HepG2 (cell line): ENCODE data around the gene TNC. TPM values are rescaled to one million over a fixed set of nuclear protein-coding genes. Genes with fewer than 3 reads are reported as not detected.

Experiments
- ATAC-seq: fragments of 200-7000 bp; cut with Tn5 transposase; 3 replicates; pipeline ENCODE4 v1.9.1; 2020; ENCODE audit warnings: mild to moderate bottlenecking, moderate library complexity
- BruUV-seq: library from RNA; stranded (reverse); fragments of 400-500 nt; replicated peaks from 2 replicates; lab custom pipeline; 2021; lab: Mats Ljungman, UMichigan
- CTCF ChIA-PET: fragments of 300-600 bp; formaldehyde crosslinking; extraction: SDS; loops from one replicate; lab custom pipeline; 2021; ENCODE audit warnings: low total read pairs, inconsistent platforms, low intra/inter-chr PET ratio; lab: Yijun Ruan, JAX
- POLR2A ChIA-PET: fragments of 350-600 bp; sonication (Branson Sonifier 250); formaldehyde crosslinking; loops from one replicate; lab custom pipeline; 2020; ENCODE audit warnings: antibody characterized with exemption, inconsistent platforms; lab: Yijun Ruan, JAX
- DNase-seq: peaks from one replicate; pipeline ENCODE4 v3.0.0-alpha.2; 2015; ENCODE audit warnings: low spot score
- FAIRE-seq: peaks from 3 replicates; lab custom pipeline; 2011; peaks lifted over from hg19 to GRCh38; lab: Jason Lieb, UNC
- H2AFZ ChIP-seq: one replicate; pipeline ENCODE4 v1.6.1; 2011; ENCODE audit warnings: low read length, inconsistent platforms
- H3K27ac ChIP-seq: fragments of 300-600 bp; 3 replicates; pipeline ENCODE4 v1.8.0; 2011; ENCODE audit warnings: mixed run types, mild to moderate bottlenecking, mixed read lengths, low read length, inconsistent platforms; ENCODE audit not compliant: insufficient read depth; ENCODE audit errors: extremely low read length
- H3K27me3 ChIP-seq, 2 experiments: fragments of 200-600 bp in 1 of 2; 2 replicates in 1 of 2; 3 replicates in 1 of 2; pipeline versions ENCODE4 v1.6.0 to v1.8.0; 2011; ENCODE audit warnings: low read length in 2 of 2, mild to moderate bottlenecking in 2 of 2, moderate library complexity in 2 of 2, inconsistent platforms in 1 of 2; ENCODE audit not compliant: insufficient read depth in 2 of 2, control insufficient read depth in 1 of 2
- H3K36me3 ChIP-seq, 2 experiments: fragments of 200-600 bp in 1 of 2; replicated peaks in 1 of 2; 2 replicates in 1 of 2; 3 replicates in 1 of 2; pipeline versions ENCODE4 v1.5.1 to v1.8.0; 2011; ENCODE audit warnings: low read length in 2 of 2, inconsistent platforms in 1 of 2; ENCODE audit not compliant: insufficient read depth in 2 of 2, control insufficient read depth in 1 of 2
- H3K4me1 ChIP-seq: 2 replicates; pipeline ENCODE4 v1.5.1; 2012; ENCODE audit warnings: low read length, inconsistent platforms; ENCODE audit not compliant: insufficient read depth
- H3K4me2 ChIP-seq: 2 replicates; pipeline ENCODE4 v1.6.0; 2011; ENCODE audit warnings: low read depth, low read length, inconsistent platforms
- H3K4me3 ChIP-seq, 3 experiments: fragments of 200-600 bp in 1 of 3; sonication (generic), shearing (Covaris generic) in 1 of 3; replicated peaks in 1 of 3; 2 replicates each; pipeline ENCODE4 v1.5.1; 2011 to 2016; ENCODE audit warnings: low read length in 3 of 3, inconsistent platforms in 2 of 3, low read depth in 2 of 3, mild to moderate bottlenecking in 2 of 3, control low read depth in 1 of 3, mixed read lengths in 1 of 3; ENCODE audit not compliant: insufficient read depth in 1 of 3
- H3K79me2 ChIP-seq: one replicate; pipeline ENCODE4 v1.6.1; 2011; ENCODE audit warnings: low read length, inconsistent platforms; ENCODE audit not compliant: insufficient read depth
- H3K9ac ChIP-seq: 2 replicates; pipeline ENCODE4 v1.6.0; 2011; ENCODE audit warnings: mild to moderate bottlenecking, low read depth, low read length, inconsistent platforms; ENCODE audit not compliant: insufficient read depth
- H3K9me3 ChIP-seq: 2 replicates; pipeline ENCODE4 v1.5.1; 2012; ENCODE audit warnings: mild to moderate bottlenecking, low read length
- H4K20me1 ChIP-seq: 2 replicates; pipeline ENCODE4 v1.6.0; 2011; ENCODE audit warnings: inconsistent platforms, mild to moderate bottlenecking, low read length, moderate library complexity; ENCODE audit not compliant: insufficient read depth
- ATF7 ChIP-seq, 2 experiments: fragments of 450-650 bp in 1 of 2; sonication (generic) in 1 of 2; formaldehyde crosslinking in 1 of 2; IDR thresholded peaks; 2 replicates each; pipeline versions ENCODE4 v1.4.0 to v1.6.1; 2016 to 2020; ENCODE audit warnings: antibody characterized with exemption in 1 of 2, mild to moderate bottlenecking in 1 of 2, missing genetic modification reagents in 1 of 2
- CREBL2 ChIP-seq: sonication (generic); formaldehyde crosslinking; IDR thresholded peaks from 2 replicates; pipeline ENCODE4 v1.8.1; 2023; ENCODE audit warnings: missing genetic modification reagents, mild to moderate bottlenecking, borderline replicate concordance
- FOXA3 ChIP-seq: IDR thresholded peaks from 2 replicates; pipeline ENCODE4 v1.6.1; 2016; ENCODE audit warnings: missing genetic modification reagents, missing compliant biosample characterization
- HHEX ChIP-seq: IDR thresholded peaks from 2 replicates; pipeline ENCODE4 v1.6.1; 2016; ENCODE audit warnings: control low read depth
- MLXIP ChIP-seq: sonication (generic); formaldehyde crosslinking; IDR thresholded peaks from 2 replicates; pipeline ENCODE4 v1.9.0; 2021; ENCODE audit warnings: missing genetic modification reagents, borderline replicate concordance
- PCBP1 ChIP-seq: fragments of 200-400 bp; formaldehyde crosslinking; IDR thresholded peaks from 2 replicates; pipeline ENCODE4 v1.6.1; 2017; ENCODE audit warnings: mild to moderate bottlenecking, low read depth, low read length, borderline replicate concordance
- SNAPC5 ChIP-seq: sonication (generic); formaldehyde crosslinking; IDR thresholded peaks from 2 replicates; pipeline ENCODE4 v1.8.1; 2023; ENCODE audit warnings: mild to moderate bottlenecking, missing genetic modification reagents, borderline replicate concordance
- SRF ChIP-seq: IDR thresholded peaks from 2 replicates; pipeline ENCODE4 v1.6.1; 2011; ENCODE audit warnings: mild to moderate bottlenecking, low read depth, low read length, moderate library complexity
- ZBTB20 ChIP-seq: sonication (generic); formaldehyde crosslinking; IDR thresholded peaks from 2 replicates; pipeline ENCODE4 v1.8.1; 2023; ENCODE audit warnings: missing genetic modification reagents, low read depth, mild to moderate bottlenecking, borderline replicate concordance
- ZNF574 ChIP-seq: sonication (generic); formaldehyde crosslinking; IDR thresholded peaks from 2 replicates; pipeline ENCODE4 v1.4.0; 2020; ENCODE audit warnings: missing genetic modification reagents
- ZNF674 ChIP-seq: sonication (generic); formaldehyde crosslinking; IDR thresholded peaks from 2 replicates; pipeline ENCODE4 v1.5.0; 2020; ENCODE audit warnings: low read depth, mild to moderate bottlenecking, missing genetic modification reagents
- ZNF768 ChIP-seq: sonication (generic); formaldehyde crosslinking; IDR thresholded peaks from 2 replicates; pipeline ENCODE4 v1.4.0; 2020; ENCODE audit warnings: missing genetic modification reagents
- WGBS: methylation state at CpG from one replicate; pipeline ENCODE4 v1.1.6; 2017; ENCODE audit warnings: low lambda C conversion rate; 5-methylcytosine and 5-hydroxymethylcytosine counted together
- in situ Hi-C: cut with HindIII; loops from 2 replicates; pipeline ENCODE4 v1.10.0; 2017; ENCODE audit warnings: low pct_unique_long_range_greater_than_20kb; ENCODE audit not compliant: extremely low pct_ligation_motif_present
- intact Hi-C: fragments of 100-400 bp; cut with micrococcal nuclease; formaldehyde crosslinking; loops from one replicate; pipeline ENCODE4 v1.10.0; 2022; ENCODE audit not compliant: unreplicated experiment
- polyA plus RNA-seq, 8 experiments: library from polyadenylated mRNA; depleted of rRNA in 3 of 8; stranded (reverse) in 7 of 8; unstranded in 1 of 8; fragments of >200 nt; fragmentation: Illumina TruSeq in 4 of 8; extraction: Trizol in 4 of 8; gene quantifications; 2 replicates each; pipeline versions ENCODE4 v1.2.1 to v1.2.3, GENCODE V29; 2011 to 2016; ENCODE audit warnings: low read depth in 4 of 8, missing spikeins in 1 of 8, mixed read lengths in 1 of 8; ENCODE audit not compliant: insufficient read depth in 1 of 8
- total RNA-seq, 5 experiments: library from RNA; depleted of rRNA; stranded (reverse); fragments of >200 nt; fragmentation: Illumina TruSeq; extraction: Trizol; gene quantifications; 2 replicates each; pipeline ENCODE4 v1.2.3, GENCODE V29; 2016; ENCODE audit warnings: low read depth in 1 of 5
- TF ChIP-seq, protein P1 (sequence below): sonication (generic); formaldehyde crosslinking; IDR thresholded peaks from 2 replicates; pipeline ENCODE4 v1.8.1; 2023; ENCODE audit warnings: mild to moderate bottlenecking, missing genetic modification reagents

The TNC gene
- total and polyA plus RNA-seq, 2 of the 13 experiments (the other 11 are each of a cell fraction or from before 2014, with no cell fraction given) = not detected

DNA sequence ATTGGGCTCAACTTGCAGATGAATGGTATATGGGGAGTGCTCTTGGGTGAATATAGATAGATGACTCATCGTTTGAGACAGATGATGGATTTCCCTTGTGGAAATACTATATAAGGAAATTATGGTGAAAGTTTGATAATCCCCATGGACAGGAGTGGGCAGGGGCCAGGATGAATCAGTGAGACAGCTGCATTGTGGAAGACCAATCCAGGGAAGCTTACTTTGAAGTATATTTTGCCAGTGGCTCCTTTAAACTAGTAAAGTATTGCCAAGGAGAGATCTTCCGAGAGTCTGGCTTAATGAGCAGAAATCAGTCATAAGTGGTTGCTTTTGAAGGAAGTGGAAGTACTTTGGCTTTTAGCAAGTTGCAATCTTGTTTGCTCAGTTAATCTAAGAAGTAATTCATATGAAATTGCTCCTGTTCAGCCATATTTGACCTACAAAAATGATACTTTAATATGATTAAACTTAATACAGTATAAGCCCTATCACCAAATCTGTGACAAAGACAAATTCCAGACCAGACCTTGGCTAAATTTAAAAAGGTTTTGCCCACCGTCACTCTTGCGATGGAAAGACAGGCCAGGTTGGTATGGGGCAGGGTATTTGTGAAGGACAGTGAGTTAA, 9.3 kb upstream of the TNC start:
- DNase-seq = no peak
- H3K4me2 ChIP-seq = no peak overlapping the region
- H3K4me3 ChIP-seq = no peak overlapping the region
- no peak overlapping the region for H3K27ac ChIP-seq
- no TSS peak for BruUV-seq
- no peaks in the 10 kb centered on the region for H3K36me3 ChIP-seq
- H3K79me2 ChIP-seq = no peaks in the 10 kb centered on the region
- ChIA-PET POLR2A (no interaction called here), CTCF (no interaction called here)
- H2AFZ ChIP-seq = no peak overlapping the region
- no peaks in the 10 kb centered on the region for H4K20me1 ChIP-seq
- no peak overlapping the region for H3K9ac ChIP-seq
- ATAC-seq = no peak
- H3K4me1 ChIP-seq = no peaks in the 10 kb centered on the region
- H3K9me3 ChIP-seq = peaks cover 8% of the 10 kb centered on the region
- intact Hi-C loops = no loop called here
- in situ Hi-C loops = no loop called here
- FAIRE-seq = no peak
- 4% methylated on average over 4 of the region's 4 CpGs for WGBS
- peaks cover 0 to 2% of the 10 kb centered on the region in 2 experiments; a peak in 1 of 5 replicates for H3K27me3 ChIP-seq
- TF ChIP-seq ZNF674 (CRISPR knock-in tag) = no peak
- no peak for TF ChIP-seq PCBP1
- TF ChIP-seq SRF = no peak
- TF ChIP-seq, protein P1, sequence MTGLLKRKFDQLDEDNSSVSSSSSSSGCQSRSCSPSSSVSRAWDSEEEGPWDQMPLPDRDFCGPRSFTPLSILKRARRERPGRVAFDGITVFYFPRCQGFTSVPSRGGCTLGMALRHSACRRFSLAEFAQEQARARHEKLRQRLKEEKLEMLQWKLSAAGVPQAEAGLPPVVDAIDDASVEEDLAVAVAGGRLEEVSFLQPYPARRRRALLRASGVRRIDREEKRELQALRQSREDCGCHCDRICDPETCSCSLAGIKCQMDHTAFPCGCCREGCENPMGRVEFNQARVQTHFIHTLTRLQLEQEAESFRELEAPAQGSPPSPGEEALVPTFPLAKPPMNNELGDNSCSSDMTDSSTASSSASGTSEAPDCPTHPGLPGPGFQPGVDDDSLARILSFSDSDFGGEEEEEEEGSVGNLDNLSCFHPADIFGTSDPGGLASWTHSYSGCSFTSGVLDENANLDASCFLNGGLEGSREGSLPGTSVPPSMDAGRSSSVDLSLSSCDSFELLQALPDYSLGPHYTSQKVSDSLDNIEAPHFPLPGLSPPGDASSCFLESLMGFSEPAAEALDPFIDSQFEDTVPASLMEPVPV (CRISPR knock-in tag) = no peak
- TF ChIP-seq HHEX (CRISPR knock-in tag) = no peak
- no peak for TF ChIP-seq ZBTB20 (CRISPR knock-in tag)
- no peak for TF ChIP-seq FOXA3 (CRISPR knock-in tag)
- TF ChIP-seq CREBL2 (CRISPR knock-in tag) = no peak
- TF ChIP-seq ZNF574 (CRISPR knock-in tag) = no peak
- no peak for TF ChIP-seq MLXIP
- TF ChIP-seq ZNF768 (CRISPR knock-in tag) = no peak
- no peak for TF ChIP-seq ATF7 (IDR thresholded peaks at IDR 0.05)
- TF ChIP-seq ATF7 (CRISPR knock-in tag; IDR thresholded peaks at IDR 0.05) = no peak
- TF ChIP-seq SNAPC5 (CRISPR knock-in tag) = no peak
